SK-N-SH treated with all-trans-retinoic acid at 6 μM for 48 hours (cell line): ENCODE measurements around the gene ANO8.

Experiments used
- RARB ChIP-seq: fragments of 250-450 bp; sonication (Bioruptor Pico); IDR thresholded peaks from 2 replicates; pipeline ENCODE4 v1.8.0; 2021; ENCODE audit warnings: mild to moderate bottlenecking, moderate library complexity
- TOX ChIP-seq: fragments of 250-450 bp; sonication (Bioruptor Pico); IDR thresholded peaks from 2 replicates; pipeline ENCODE4 v1.8.0; 2021; ENCODE audit warnings: mild to moderate bottlenecking, moderate library complexity, borderline replicate concordance

GRCh38 chr19:17309198-17309964, 25.3 kb downstream of the ANO8 start, which contains the start of gene DDA1:
- TF ChIP-seq TOX (no peak), RARB (CRISPR knock-in tag) (no peak)
